Fibroblast of lung (primary cell): ENCODE measurements around the gene FCN2. TPM values are rescaled to one million over a fixed set of nuclear protein-coding genes. Genes with fewer than 3 reads are reported as not detected.

Source experiments
- DNase-seq, 2 donors: peaks; one replicate each; pipeline versions ENCODE4 v3.0.0 to v3.0.0-alpha.2; 2010; ENCODE audit warnings: low read depth in 2 of 2
- H2AFZ ChIP-seq: 2 replicates; pipeline ENCODE4 v1.5.1; 2012; ENCODE audit warnings: low read length, control low read depth, inconsistent platforms
- H3K27ac ChIP-seq: 2 replicates; pipeline ENCODE4 v1.5.1; 2011; ENCODE audit warnings: low read length, control low read depth; ENCODE audit not compliant: insufficient read depth
- H3K27me3 ChIP-seq: 2 replicates; pipeline ENCODE4 v1.5.1; 2011; ENCODE audit warnings: mild to moderate bottlenecking, low read length; ENCODE audit not compliant: control insufficient read depth, insufficient read depth
- H3K36me3 ChIP-seq: 2 replicates; pipeline ENCODE4 v1.5.1; 2011; ENCODE audit warnings: low read length; ENCODE audit not compliant: control insufficient read depth, insufficient read depth
- H3K4me1 ChIP-seq: 2 replicates; pipeline ENCODE4 v1.5.1; 2011; ENCODE audit warnings: low read length; ENCODE audit not compliant: control insufficient read depth, insufficient read depth; ENCODE audit errors: extremely low read depth
- H3K4me2 ChIP-seq: 2 replicates; pipeline ENCODE4 v1.5.1; 2011; ENCODE audit warnings: low read length, control low read depth; ENCODE audit not compliant: insufficient read depth; ENCODE audit errors: extremely low read depth
- H3K4me3 ChIP-seq, 4 experiments: fragments of 200-600 bp in 1 of 4; sonication (generic) in 1 of 4; replicated peaks in 1 of 4; 2 replicates each; pipeline ENCODE4 v1.5.1; 2011 to 2016; ENCODE audit warnings: low read length in 4 of 4, low read depth in 3 of 4, mild to moderate bottlenecking in 3 of 4, control low read depth in 2 of 4, inconsistent platforms in 1 of 4, mixed read lengths in 1 of 4; ENCODE audit not compliant: insufficient read depth in 1 of 4; ENCODE audit errors: control extremely low read depth in 1 of 4
- H3K79me2 ChIP-seq: 2 replicates; pipeline ENCODE4 v1.5.1; 2012; ENCODE audit warnings: mild to moderate bottlenecking, low read length, inconsistent platforms; ENCODE audit not compliant: control insufficient read depth, insufficient read depth
- H3K9ac ChIP-seq: 2 replicates; pipeline ENCODE4 v1.5.1; 2011; ENCODE audit warnings: mild to moderate bottlenecking, low read length, control low read depth; ENCODE audit not compliant: insufficient read depth
- H3K9me3 ChIP-seq: 2 replicates; pipeline ENCODE4 v1.5.1; 2012; ENCODE audit warnings: low read depth, low read length; ENCODE audit not compliant: control insufficient read depth, insufficient read depth
- H4K20me1 ChIP-seq: 2 replicates; pipeline ENCODE4 v1.5.1; 2011; ENCODE audit warnings: low read length; ENCODE audit not compliant: control insufficient read depth, insufficient read depth; ENCODE audit errors: extremely low read depth
- CTCF ChIP-seq, 2 donors: IDR thresholded peaks in 1 of 2; conservative IDR thresholded peaks in 1 of 2; 1 replicate in 1 of 2; 2 replicates in 1 of 2; pipeline ENCODE4 v1.5.1; 2011 to 2012; ENCODE audit warnings: low read length in 2 of 2, control low read depth in 1 of 2, inconsistent platforms in 1 of 2, low read depth in 1 of 2, mild to moderate bottlenecking in 1 of 2
- EZH2 ChIP-seq: IDR thresholded peaks from 2 replicates; pipeline ENCODE4 v1.5.1; 2012; ENCODE audit warnings: low read length, control low read depth, mild to moderate bottlenecking; ENCODE audit errors: missing control alignments
- polyA plus RNA-seq, 2 donors: library from polyadenylated mRNA; depleted of rRNA in 1 of 2; stranded (reverse) in 1 of 2; unstranded in 1 of 2; fragments of >200 nt; gene quantifications; 2 replicates each; pipeline ENCODE4 v1.2.1, GENCODE V29; 2011 to 2012; ENCODE audit warnings: missing spikeins in 1 of 2
- total RNA-seq: library from RNA; depleted of rRNA; stranded (reverse); fragments of >200 nt; gene quantifications from 2 replicates; pipeline ENCODE4 v1.2.1, GENCODE V29; 2014

FCN2 gene
- total and polyA plus RNA-seq, 2 donors (not counting 1 experiment from before 2014, with no cell fraction given), result not detected

- Histone ChIP-seq H3K27me3 (no peaks in the 10 kb centered on the region), H3K9ac (no peak overlapping the region), H3K27ac (no peak overlapping the region), H2AFZ (no peak overlapping the region), H3K9me3 (no peaks in the 10 kb centered on the region), H3K79me2 (no peaks in the 10 kb centered on the region), H3K36me3 (no peaks in the 10 kb centered on the region), H3K4me1 (no peaks in the 10 kb centered on the region), H3K4me3 (no peak overlapping the region), H3K4me2 (no peak overlapping the region), H4K20me1 (no peaks in the 10 kb centered on the region)
- TF ChIP-seq EZH2 (no peak), CTCF (conservative IDR thresholded peaks at IDR 0.05 in 1 of 2, IDR thresholded peaks at IDR 0.05 in 1 of 2; ENCODE audit: low read depth in 1 of 2, low read length in 2 of 2) (no peak)
- DNase-seq, result no peak
These were observed 18.6 kb downstream of the FCN2 start for GRCh38 chr9:134899168-134899567.

DNA sequence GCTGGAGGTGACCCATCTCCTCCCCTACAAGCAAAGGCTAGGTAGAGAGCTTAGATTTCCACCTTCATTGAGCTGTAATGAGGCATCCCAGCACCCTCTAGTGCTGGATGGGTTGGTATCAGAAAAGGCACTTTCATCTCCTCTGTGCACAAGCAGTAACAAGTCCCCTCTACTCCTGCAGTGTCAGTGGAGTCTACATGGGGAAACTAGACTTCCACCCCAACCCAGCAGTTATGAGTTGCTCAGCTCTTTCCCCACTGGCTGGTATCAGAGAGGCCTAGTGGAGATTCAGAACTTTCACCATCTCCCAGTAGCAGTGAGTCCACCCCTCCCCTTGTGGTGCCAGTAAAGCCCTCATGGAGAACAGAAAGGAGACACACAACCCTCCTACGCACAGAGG is 19.2 kb downstream of the FCN2 start:
- no peaks in the 10 kb centered on the region for H3K79me2 ChIP-seq
- DNase-seq, result no peak
- no peaks in the 10 kb centered on the region for H4K20me1 ChIP-seq
- H3K9ac ChIP-seq, result no peak overlapping the region
- H3K27me3 ChIP-seq, result no peaks in the 10 kb centered on the region
- H3K4me1 ChIP-seq, result no peaks in the 10 kb centered on the region
- no peak overlapping the region for H3K4me2 ChIP-seq
- TF ChIP-seq CTCF (conservative IDR thresholded peaks at IDR 0.05 in 1 of 2, IDR thresholded peaks at IDR 0.05 in 1 of 2; ENCODE audit: low read depth in 1 of 2, low read length in 2 of 2) (no peak), EZH2 (no peak)
- no peak overlapping the region for H2AFZ ChIP-seq
- no peaks in the 10 kb centered on the region for H3K36me3 ChIP-seq
- no peaks in the 10 kb centered on the region for H3K9me3 ChIP-seq
- no peak overlapping the region for H3K4me3 ChIP-seq
- H3K27ac ChIP-seq, result no peak overlapping the region

- Histone ChIP-seq H3K9me3 (no peaks in the 10 kb centered on the region), H3K4me2 (no peak overlapping the region), H2AFZ (no peak overlapping the region), H3K27ac (no peak overlapping the region), H3K36me3 (no peaks in the 10 kb centered on the region), H3K4me1 (no peaks in the 10 kb centered on the region), H3K79me2 (no peaks in the 10 kb centered on the region), H4K20me1 (no peaks in the 10 kb centered on the region), H3K4me3 (no peak overlapping the region), H3K9ac (no peak overlapping the region), H3K27me3 (no peaks in the 10 kb centered on the region)
- no peak for DNase-seq
- TF ChIP-seq EZH2 (no peak), CTCF (conservative IDR thresholded peaks at IDR 0.05 in 1 of 2, IDR thresholded peaks at IDR 0.05 in 1 of 2; ENCODE audit: low read depth in 1 of 2, low read length in 2 of 2) (no peak)
These were observed 22.3 kb downstream of the FCN2 start for GRCh38 chr9:134902936-134903335.
